Keratinocyte (primary cell): ENCODE measurements around the gene ACO2. TPM values are rescaled to one million over a fixed set of nuclear protein-coding genes. Genes with fewer than 3 reads are reported as not detected.
"Not testable (repeated sequence)": the region's sequence is repeated elsewhere in the genome, so short reads cannot be mapped to it uniquely, and the experiment has no call there.

Experiments
- DNase-seq: peaks from one replicate; pipeline ENCODE4 v3.0.0-alpha.2; 2011; ENCODE audit warnings: low read depth, missing footprints, low spot score
- FAIRE-seq: peaks from 2 replicates; lab custom pipeline; 2011; peaks lifted over from hg19 to GRCh38; lab: Jason Lieb, UNC
- H2AFZ ChIP-seq: 2 replicates; pipeline ENCODE4 v1.6.0; 2012; ENCODE audit warnings: low read length, control low read depth, inconsistent platforms; ENCODE audit not compliant: control insufficient read depth
- H3K27ac ChIP-seq: 2 replicates; pipeline ENCODE4 v1.5.1; 2011; ENCODE audit warnings: low read length; ENCODE audit not compliant: control insufficient read depth, insufficient read depth
- H3K27me3 ChIP-seq: 3 replicates; pipeline ENCODE4 v1.6.0; 2011; ENCODE audit warnings: low read length; ENCODE audit not compliant: control insufficient read depth, insufficient read depth; ENCODE audit errors: extremely low read depth
- H3K36me3 ChIP-seq, 2 experiments: 2 replicates in 1 of 2; 3 replicates in 1 of 2; pipeline ENCODE4 v1.5.1; 2011; ENCODE audit warnings: low read length in 2 of 2, mild to moderate bottlenecking in 1 of 2; ENCODE audit not compliant: control insufficient read depth in 2 of 2, insufficient read depth in 2 of 2; ENCODE audit errors: extremely low read depth in 1 of 2
- H3K4me1 ChIP-seq: 3 replicates; pipeline ENCODE4 v1.5.1; 2011; ENCODE audit warnings: low read length; ENCODE audit not compliant: control insufficient read depth, insufficient read depth; ENCODE audit errors: extremely low read depth
- H3K4me2 ChIP-seq: 3 replicates; pipeline ENCODE4 v1.6.0; 2011; ENCODE audit warnings: low read depth, low read length; ENCODE audit not compliant: control insufficient read depth, insufficient read depth; ENCODE audit errors: extremely low read depth
- H3K4me3 ChIP-seq, 3 experiments: fragments of 200-600 bp in 1 of 3; sonication (generic) in 1 of 3; 2 replicates in 2 of 3; 3 replicates in 1 of 3; pipeline ENCODE4 v1.5.1; 2011 to 2016; ENCODE audit warnings: low read length in 3 of 3, mild to moderate bottlenecking in 3 of 3, control low read depth in 2 of 3, inconsistent platforms in 1 of 3, low read depth in 1 of 3, mixed read lengths in 1 of 3, mixed run types in 1 of 3, moderate library complexity in 1 of 3; ENCODE audit not compliant: control insufficient read depth in 2 of 3, insufficient read depth in 2 of 3; ENCODE audit errors: extremely low read depth in 1 of 3
- H3K79me2 ChIP-seq: 2 replicates; pipeline ENCODE4 v1.6.0; 2012; ENCODE audit warnings: low read length; ENCODE audit not compliant: control insufficient read depth, insufficient read depth
- H3K9ac ChIP-seq: 3 replicates; pipeline ENCODE4 v1.6.0; 2011; ENCODE audit warnings: low read length; ENCODE audit not compliant: control insufficient read depth, insufficient read depth; ENCODE audit errors: extremely low read depth
- H3K9me1 ChIP-seq: 3 replicates; pipeline ENCODE4 v1.6.0; 2011; ENCODE audit warnings: low read length; ENCODE audit not compliant: control insufficient read depth, insufficient read depth; ENCODE audit errors: extremely low read depth
- H3K9me3 ChIP-seq: 2 replicates; pipeline ENCODE4 v1.5.1; 2012; ENCODE audit warnings: low read depth, low read length; ENCODE audit not compliant: control insufficient read depth
- H4K20me1 ChIP-seq: 3 replicates; pipeline ENCODE4 v1.6.0; 2011; ENCODE audit warnings: low read length; ENCODE audit not compliant: control insufficient read depth, insufficient read depth; ENCODE audit errors: extremely low read depth
- EZH2 ChIP-seq: IDR thresholded peaks from one replicate; pipeline ENCODE4 v1.6.1; 2012; ENCODE audit warnings: inconsistent platforms, mild to moderate bottlenecking, low read length, moderate library complexity
- dilution Hi-C: fragments of 300-500 bp; cut with MboI; formaldehyde crosslinking; loops from one replicate; pipeline ENCODE4 v1.7.0; 2020; ENCODE audit warnings: low sequenced_read_pairs; ENCODE audit not compliant: extremely low pct_ligation_motif_present
- polyA plus RNA-seq, 5 experiments: library from polyadenylated mRNA; depleted of rRNA in 3 of 5; stranded (reverse) in 3 of 5; stranded (forward) in 1 of 5; unstranded in 1 of 5; fragments of >200 nt; gene quantifications; 1 replicate in 1 of 5; 2 replicates in 3 of 5; 3 replicates in 1 of 5; pipeline versions ENCODE4 v1.2.1 to v1.2.3, GENCODE V29; 2011 to 2012; ENCODE audit warnings: missing spikeins in 2 of 5, low read depth in 1 of 5, low replicate concordance in 1 of 5
- TF ChIP-seq, protein P1 (sequence below), 3 experiments: IDR thresholded peaks in 1 of 3; conservative IDR thresholded peaks in 1 of 3; optimal IDR thresholded peaks in 1 of 3; 2 replicates in 2 of 3; 3 replicates in 1 of 3; pipeline versions ENCODE3 to v1.5.1; 2011; ENCODE audit warnings: low read length in 3 of 3, mild to moderate bottlenecking in 3 of 3, moderate library complexity in 2 of 3, control low read depth in 1 of 3, inconsistent platforms in 1 of 3; ENCODE audit not compliant: insufficient read depth in 2 of 3; ENCODE audit errors: extremely low read depth in 1 of 3

ACO2 gene
- polyA plus RNA-seq, 1 donor (not counting 4 experiments of a cell fraction or from before 2014, with no cell fraction given), result 37.2 TPM

DNA sequence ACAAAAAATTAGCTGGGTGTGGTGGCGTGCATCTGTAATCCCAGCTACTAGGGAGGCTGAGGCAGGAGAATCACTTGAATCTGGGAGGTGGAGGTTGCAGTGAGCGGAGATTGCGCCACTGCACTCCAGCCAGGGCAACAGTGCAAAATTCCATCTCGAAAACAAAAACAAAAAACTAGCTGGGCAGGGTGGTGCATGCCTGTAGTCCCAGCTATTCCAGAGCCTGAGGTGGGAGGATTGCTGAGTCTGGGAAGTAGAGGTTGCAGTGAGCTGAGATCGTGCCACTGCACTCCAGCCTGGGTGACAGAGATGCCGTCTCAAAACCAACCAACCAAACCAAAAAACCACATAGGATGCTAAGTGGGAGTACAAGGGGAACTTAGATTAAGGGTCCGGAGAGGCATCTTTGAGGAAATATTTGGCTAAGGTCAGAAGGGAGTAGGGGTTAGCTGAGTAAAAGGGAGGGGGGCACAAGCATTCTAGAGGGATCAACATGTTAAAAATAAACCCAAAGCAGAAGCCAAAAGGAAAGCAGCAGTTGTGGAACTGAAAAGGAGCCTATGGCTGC is 10.7 kb upstream of the ACO2 start:
- no peak for TF ChIP-seq EZH2
- TF ChIP-seq, protein P1, sequence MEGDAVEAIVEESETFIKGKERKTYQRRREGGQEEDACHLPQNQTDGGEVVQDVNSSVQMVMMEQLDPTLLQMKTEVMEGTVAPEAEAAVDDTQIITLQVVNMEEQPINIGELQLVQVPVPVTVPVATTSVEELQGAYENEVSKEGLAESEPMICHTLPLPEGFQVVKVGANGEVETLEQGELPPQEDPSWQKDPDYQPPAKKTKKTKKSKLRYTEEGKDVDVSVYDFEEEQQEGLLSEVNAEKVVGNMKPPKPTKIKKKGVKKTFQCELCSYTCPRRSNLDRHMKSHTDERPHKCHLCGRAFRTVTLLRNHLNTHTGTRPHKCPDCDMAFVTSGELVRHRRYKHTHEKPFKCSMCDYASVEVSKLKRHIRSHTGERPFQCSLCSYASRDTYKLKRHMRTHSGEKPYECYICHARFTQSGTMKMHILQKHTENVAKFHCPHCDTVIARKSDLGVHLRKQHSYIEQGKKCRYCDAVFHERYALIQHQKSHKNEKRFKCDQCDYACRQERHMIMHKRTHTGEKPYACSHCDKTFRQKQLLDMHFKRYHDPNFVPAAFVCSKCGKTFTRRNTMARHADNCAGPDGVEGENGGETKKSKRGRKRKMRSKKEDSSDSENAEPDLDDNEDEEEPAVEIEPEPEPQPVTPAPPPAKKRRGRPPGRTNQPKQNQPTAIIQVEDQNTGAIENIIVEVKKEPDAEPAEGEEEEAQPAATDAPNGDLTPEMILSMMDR (optimal IDR thresholded peaks at IDR 0.05 in 1 of 3, IDR thresholded peaks at IDR 0.05 in 1 of 3, conservative IDR thresholded peaks at IDR 0.05 in 1 of 3; ENCODE audit: extremely low read depth in 1 of 3, insufficient read depth in 2 of 3, low read length in 3 of 3), result no peak
- no peak for DNase-seq
- Histone ChIP-seq H3K4me2 (no peak overlapping the region), H3K36me3 (peaks cover 13 to 19% of the 10 kb centered on the region in 2 experiments), H4K20me1 (no peaks in the 10 kb centered on the region), H3K9ac (no peak overlapping the region), H2AFZ (no peak overlapping the region), H3K27me3 (no peaks in the 10 kb centered on the region), H3K9me3 (no peaks in the 10 kb centered on the region), H3K9me1 (no peaks in the 10 kb centered on the region), H3K4me3 (no peak overlapping the region), H3K79me2 (no peaks in the 10 kb centered on the region), H3K27ac (no peak overlapping the region), H3K4me1 (no peaks in the 10 kb centered on the region)
- FAIRE-seq, result no peak
- dilution Hi-C loops, result no loop called here

DNA sequence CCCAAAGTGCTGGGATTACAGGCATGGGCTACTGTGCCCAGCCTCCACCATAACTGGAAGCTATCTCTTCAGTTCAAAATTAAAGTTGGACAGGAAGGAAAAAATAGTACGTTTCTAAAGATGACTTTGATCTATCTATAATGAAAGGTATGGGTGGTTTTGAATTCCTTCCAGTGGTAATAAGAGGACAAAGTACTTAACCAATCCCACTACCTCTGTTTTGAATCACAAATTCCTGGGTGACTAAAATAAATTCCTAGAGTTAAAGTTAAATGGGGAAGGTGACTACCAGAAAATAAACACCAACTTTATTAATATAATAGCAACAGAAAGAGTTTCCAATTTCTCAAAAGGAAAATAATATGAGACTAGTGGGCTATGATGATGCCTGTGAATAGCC is 9.5 kb upstream of the ACO2 start:
- no peak for DNase-seq
- Histone ChIP-seq H4K20me1 (no peaks in the 10 kb centered on the region), H3K9ac (no peak overlapping the region), H3K4me3 (no peak overlapping the region), H3K4me1 (no peaks in the 10 kb centered on the region), H3K27ac (no peak overlapping the region), H3K4me2 (no peak overlapping the region), H3K36me3 (peaks cover 17 to 27% of the 10 kb centered on the region in 2 experiments), H2AFZ (no peak overlapping the region), H3K9me1 (no peaks in the 10 kb centered on the region), H3K79me2 (peaks cover under 1% of the 10 kb centered on the region), H3K27me3 (no peaks in the 10 kb centered on the region), H3K9me3 (no peaks in the 10 kb centered on the region)
- TF ChIP-seq, protein P1 (optimal IDR thresholded peaks at IDR 0.05 in 1 of 3, IDR thresholded peaks at IDR 0.05 in 1 of 3, conservative IDR thresholded peaks at IDR 0.05 in 1 of 3; ENCODE audit: extremely low read depth in 1 of 3, insufficient read depth in 2 of 3, low read length in 3 of 3), result no peak
- no peak for TF ChIP-seq EZH2
- dilution Hi-C loops, result no loop called here
- no peak for FAIRE-seq

DNA sequence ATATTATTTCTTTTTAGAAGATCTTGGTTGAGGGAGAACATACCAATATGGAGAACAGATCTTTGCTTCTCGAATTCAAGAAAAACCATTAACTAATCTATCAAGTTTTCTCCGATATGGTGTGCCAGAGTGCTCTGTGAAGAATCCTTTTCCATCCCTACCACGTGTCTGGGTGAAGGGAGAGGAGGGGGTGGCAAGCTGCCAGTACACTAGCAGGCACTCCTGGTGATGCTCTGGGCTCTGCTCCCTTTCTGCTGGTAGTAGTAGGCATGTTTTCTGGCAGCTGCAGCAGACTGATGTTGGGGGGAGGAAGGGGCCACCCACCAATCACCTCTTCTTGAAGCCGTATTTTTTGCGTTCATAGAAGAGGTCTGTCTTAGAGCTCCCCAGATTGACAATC is 8.8 kb upstream of the ACO2 start:
- H3K4me1 ChIP-seq, H3K27ac ChIP-seq, FAIRE-seq, H3K27me3 ChIP-seq, H3K4me3 ChIP-seq, H3K79me2 ChIP-seq, dilution Hi-C loops, H4K20me1 ChIP-seq, DNase-seq, H3K9me3 ChIP-seq, H2AFZ ChIP-seq, H3K4me2 ChIP-seq, H3K9ac ChIP-seq, H3K9me1 ChIP-seq: not testable (repeated sequence)
- peaks cover 22 to 32% of the 10 kb centered on the region in 2 experiments for H3K36me3 ChIP-seq
